HG02884 (cell line): Measurements from ENCODE around the gene POMC.
"Not testable (repeated sequence)": the region's sequence is repeated elsewhere in the genome, so short reads cannot be mapped to it uniquely, and the experiment has no call there.

Experiments used
- ATAC-seq: cut with Tn5 transposase; IDR thresholded peaks from one replicate; pipeline ENCODE4 v1.9.1; 2021; ENCODE audit warnings: mild to moderate bottlenecking, moderate library complexity; ENCODE audit not compliant: unreplicated experiment

POMC gene

GRCh38 chr2:25177211-25177611 is 8.8 kb upstream of the POMC start:
- ATAC-seq: no peak

- ATAC-seq: no peak
Observed at GRCh38 chr2:25176541-25177181, 8.3 kb upstream of the POMC start.

GRCh38 chr2:25176138-25176537 is 7.8 kb upstream of the POMC start:
- no peak for ATAC-seq

- no peak for ATAC-seq
Observed at GRCh38 chr2:25174192-25174861, 5.9 kb upstream of the POMC start.

- ATAC-seq: no peak
Observed at GRCh38 chr2:25173719-25174118, 5.3 kb upstream of the POMC start.

GRCh38 chr2:25170888-25171287 is 2.5 kb upstream of the POMC start:
- no peak for ATAC-seq

- ATAC-seq: no peak
Observed at GRCh38 chr2:25169073-25169470, 692 bp upstream of the POMC start.

GRCh38 chr2:25165992-25166875 is 2.1 kb downstream of the POMC start:
- ATAC-seq: peak; percentile 74

- ATAC-seq: no peak
Observed at GRCh38 chr2:25164561-25164960, 3.8 kb downstream of the POMC start.

GRCh38 chr2:25162061-25162460 is 6.3 kb downstream of the POMC start:
- not testable (repeated sequence) for ATAC-seq

GRCh38 chr2:25161055-25161781 is 7.2 kb downstream of the POMC start:
- no peak for ATAC-seq

GRCh38 chr2:25160376-25160775 is 8.0 kb downstream of the POMC start:
- no peak for ATAC-seq

- no peak for ATAC-seq
Observed at GRCh38 chr2:25159949-25160348, 8.4 kb downstream of the POMC start.

GRCh38 chr2:25158096-25158852 is 10.1 kb downstream of the POMC start:
- ATAC-seq: no peak

- no peak for ATAC-seq
Observed at GRCh38 chr2:25155401-25155800, 13.0 kb downstream of the POMC start.

GRCh38 chr2:25151718-25152117 is 16.7 kb downstream of the POMC start:
- no peak for ATAC-seq

- not testable (repeated sequence) for ATAC-seq
Observed at GRCh38 chr2:25150993-25151392, 17.4 kb downstream of the POMC start.

GRCh38 chr2:25149646-25150045 is 18.7 kb downstream of the POMC start:
- no peak for ATAC-seq

- ATAC-seq: no peak
Observed at GRCh38 chr2:25146896-25147295, 21.5 kb downstream of the POMC start.

GRCh38 chr2:25145803-25146202 is 22.6 kb downstream of the POMC start:
- no peak for ATAC-seq
